LNCaP clone FGC (cell line): ENCODE results near the gene SNX8.

Experiments used
- DNase-seq: peaks from one replicate; pipeline ENCODE4 v3.0.0-alpha.2; 2011; ENCODE audit warnings: low read depth
- H3K4me3 ChIP-seq: 2 replicates; pipeline ENCODE4 v1.5.1; 2011; ENCODE audit warnings: mild to moderate bottlenecking, low read depth, low read length, control low read depth
- CTCF ChIP-seq: IDR thresholded peaks from 2 replicates; pipeline ENCODE4 v1.5.1; 2012; ENCODE audit warnings: mild to moderate bottlenecking; ENCODE audit not compliant: control insufficient read depth, insufficient read depth; ENCODE audit errors: extremely low read depth

Gene SNX8

GRCh38 chr7:2209961-2210323, 104.3 kb downstream of the SNX8 start:
- TF ChIP-seq CTCF: no peak

GRCh38 chr7:2209146-2209960, 104.9 kb downstream of the SNX8 start:
- H3K4me3 ChIP-seq: no peak overlapping the region
- TF ChIP-seq CTCF: peak; percentile 85
- DNase-seq: no peak

More at GRCh38 chr7:2209961-2210323, 104.3 kb downstream of the SNX8 start:
- H3K4me3 ChIP-seq: no peak overlapping the region
- DNase-seq: no peak

GRCh38 chr7:2208712-2209111, 105.5 kb downstream of the SNX8 start:
- no peak for TF ChIP-seq CTCF
- H3K4me3 ChIP-seq: no peak overlapping the region
- no peak for DNase-seq

GRCh38 chr7:2205036-2205780, 109.0 kb downstream of the SNX8 start:
- no peak for DNase-seq
- TF ChIP-seq CTCF: no peak
- H3K4me3 ChIP-seq: no peak overlapping the region

- no peak overlapping the region for H3K4me3 ChIP-seq
- no peak for DNase-seq
- TF ChIP-seq CTCF: no peak
Observed at GRCh38 chr7:2204446-2204845, 109.8 kb downstream of the SNX8 start.

- no peak for DNase-seq
- H3K4me3 ChIP-seq: no peak overlapping the region
- no peak for TF ChIP-seq CTCF
Observed at GRCh38 chr7:2203766-2204300, 110.4 kb downstream of the SNX8 start.
